Measurements from ENCODE around the gene TCF25. TPM values are rescaled to one million over a fixed set of nuclear protein-coding genes. Genes with fewer than 3 reads are reported as not detected.

The TCF25 gene
- total RNA-seq, 4 donors from 2014 or later = 166 to 260 (median 182) TPM

GRCh38 chr16:89957216-89957785 is 83.9 kb downstream of the TCF25 start:
- WGBS = 79% methylated on average over 3 of the region's 23 CpGs
- Histone ChIP-seq H3K27me3 (no peaks in the 10 kb centered on the region), H3K9me3 (no peaks in the 10 kb centered on the region), H3K4me1 (no peaks in the 10 kb centered on the region), H3K36me3 (peaks cover 57% of the 10 kb centered on the region), H3K4me3 (peak overlapping the region; percentile 22), H3K27ac (no peak overlapping the region)
- no peak for TF ChIP-seq EP300 (IDR thresholded peaks at IDR 0.05)
- no peak for TF ChIP-seq CTCF (IDR thresholded peaks at IDR 0.05)
- TF ChIP-seq POLR2A (IDR thresholded peaks at IDR 0.05) = no peak
- TF ChIP-seq POLR2AphosphoS5 (IDR thresholded peaks at IDR 0.05) = no peak
- no peak for DNase-seq (ENCODE audit: low spot score in 2 of 2)

GRCh38 chr16:89958068-89958467 is 84.7 kb downstream of the TCF25 start:
- Histone ChIP-seq H3K4me3 (no peak overlapping the region), H3K27ac (no peak overlapping the region)

GRCh38 chr16:89958596-89958995 is 85.2 kb downstream of the TCF25 start:
- no peak overlapping the region for H3K4me3 ChIP-seq
- H3K27me3 ChIP-seq = no peaks in the 10 kb centered on the region
- WGBS = 88% methylated on average over 10 of the region's 10 CpGs
- H3K4me1 ChIP-seq = no peaks in the 10 kb centered on the region
- no peak for DNase-seq (ENCODE audit: low spot score in 2 of 2)
- peaks cover 66% of the 10 kb centered on the region for H3K36me3 ChIP-seq
- H3K9me3 ChIP-seq = no peaks in the 10 kb centered on the region
- H3K27ac ChIP-seq = no peak overlapping the region
- TF ChIP-seq EP300 (IDR thresholded peaks at IDR 0.05) = no peak
- TF ChIP-seq POLR2AphosphoS5 (IDR thresholded peaks at IDR 0.05) = no peak
- TF ChIP-seq CTCF (IDR thresholded peaks at IDR 0.05) = no peak
- TF ChIP-seq POLR2A (IDR thresholded peaks at IDR 0.05) = no peak

More at GRCh38 chr16:89958068-89958467, 84.7 kb downstream of the TCF25 start:
- no peaks in the 10 kb centered on the region for H3K27me3 ChIP-seq
- no peak for DNase-seq (ENCODE audit: low spot score in 2 of 2)
- no peaks in the 10 kb centered on the region for H3K9me3 ChIP-seq
- H3K4me1 ChIP-seq = no peaks in the 10 kb centered on the region
- TF ChIP-seq POLR2AphosphoS5 (IDR thresholded peaks at IDR 0.05) = no peak
- WGBS = 94% methylated on average over 6 of the region's 7 CpGs
- peaks cover 62% of the 10 kb centered on the region for H3K36me3 ChIP-seq

GRCh38 chr16:89960966-89961365 is 87.6 kb downstream of the TCF25 start:
- Histone ChIP-seq H3K9me3 (no peaks in the 10 kb centered on the region), H3K36me3 (peaks cover 72% of the 10 kb centered on the region)

More at GRCh38 chr16:89960966-89961365, 87.6 kb downstream of the TCF25 start:
- Histone ChIP-seq H3K4me3 (no peak overlapping the region), H3K27me3 (no peaks in the 10 kb centered on the region), H3K4me1 (no peaks in the 10 kb centered on the region), H3K27ac (no peak overlapping the region)
- WGBS = 90% methylated on average over 13 of the region's 13 CpGs
- DNase-seq (ENCODE audit: low spot score in 2 of 2) = no peak
- TF ChIP-seq POLR2A (IDR thresholded peaks at IDR 0.05) = no peak
- TF ChIP-seq POLR2AphosphoS5 (IDR thresholded peaks at IDR 0.05) = no peak
- no peak for TF ChIP-seq CTCF (IDR thresholded peaks at IDR 0.05)
- TF ChIP-seq EP300 (IDR thresholded peaks at IDR 0.05) = no peak

Other genes with a start within 250 kb of the TCF25 start
- gene CHMP1A, start 215.9 kb upstream of the TCF25 start, total RNA-seq = 100 to 1,000 TPM in 1 of 4 donors, 10 to 100 TPM in 3; 71.8 to 125 (median 86.6) TPM
- gene SPATA33, start 215.8 kb upstream of the TCF25 start, total RNA-seq = 1 to 10 TPM; 3.2 to 9.7 (median 4.4) TPM
- gene CDK10, start 186.9 kb upstream of the TCF25 start, total RNA-seq = 100 to 1,000 TPM in 1 of 4 donors, 10 to 100 TPM in 3; 42.8 to 118 (median 55.0) TPM
- 10 to 100 TPM; 14.1 to 32.3 (median 21.5) TPM for gene SPATA2L, start 171.9 kb upstream of the TCF25 start, total RNA-seq
- 10 to 100 TPM in 3 of 4 donors, 1 to 10 TPM in 1; 9.1 to 13.5 (median 10.2) TPM for gene VPS9D1, start 152.7 kb upstream of the TCF25 start, total RNA-seq
- 100 to 1,000 TPM in 1 of 4 donors, 10 to 100 TPM in 3; 39.8 to 106 (median 46.0) TPM for gene ZNF276, start 152.1 kb upstream of the TCF25 start, total RNA-seq
- 10 to 100 TPM in 1 of 4 donors, 1 to 10 TPM in 3; 2.8 to 11.3 (median 8.1) TPM for gene FANCA, start 56.9 kb upstream of the TCF25 start, total RNA-seq
- 1 to 10 TPM; 4.5 to 6.6 (median 5.5) TPM for gene SPIRE2, start 45.1 kb upstream of the TCF25 start, total RNA-seq
- 10 to 100 TPM in 2 of 4 donors, 1 to 10 TPM in 2; 3.6 to 29.3 (median 8.9) TPM for gene MC1R, start 45.3 kb downstream of the TCF25 start, total RNA-seq
- gene TUBB3, start 49.8 kb downstream of the TCF25 start, total RNA-seq = 1 to 10 TPM; 1.2 to 9.2 (median 4.6) TPM
- 100 to 1,000 TPM in 2 of 4 donors, 10 to 100 TPM in 2; 89.3 to 107 (median 99.7) TPM for gene DEF8, start 75.2 kb downstream of the TCF25 start, total RNA-seq
- 1 to 10 TPM; 1.2 to 7.5 (median 4.5) TPM for gene DBNDD1, start 145.9 kb downstream of the TCF25 start, total RNA-seq
- gene PRDM7, start 203.7 kb downstream of the TCF25 start, total RNA-seq = not detected